HG03175 (cell line): Measurements from ENCODE around the gene UBN1.

Experiments used
- ATAC-seq: cut with Tn5 transposase; IDR thresholded peaks from one replicate; pipeline ENCODE4 v1.9.1; 2021; ENCODE audit warnings: mild to moderate bottlenecking, moderate library complexity; ENCODE audit not compliant: unreplicated experiment

Gene UBN1, protein sequence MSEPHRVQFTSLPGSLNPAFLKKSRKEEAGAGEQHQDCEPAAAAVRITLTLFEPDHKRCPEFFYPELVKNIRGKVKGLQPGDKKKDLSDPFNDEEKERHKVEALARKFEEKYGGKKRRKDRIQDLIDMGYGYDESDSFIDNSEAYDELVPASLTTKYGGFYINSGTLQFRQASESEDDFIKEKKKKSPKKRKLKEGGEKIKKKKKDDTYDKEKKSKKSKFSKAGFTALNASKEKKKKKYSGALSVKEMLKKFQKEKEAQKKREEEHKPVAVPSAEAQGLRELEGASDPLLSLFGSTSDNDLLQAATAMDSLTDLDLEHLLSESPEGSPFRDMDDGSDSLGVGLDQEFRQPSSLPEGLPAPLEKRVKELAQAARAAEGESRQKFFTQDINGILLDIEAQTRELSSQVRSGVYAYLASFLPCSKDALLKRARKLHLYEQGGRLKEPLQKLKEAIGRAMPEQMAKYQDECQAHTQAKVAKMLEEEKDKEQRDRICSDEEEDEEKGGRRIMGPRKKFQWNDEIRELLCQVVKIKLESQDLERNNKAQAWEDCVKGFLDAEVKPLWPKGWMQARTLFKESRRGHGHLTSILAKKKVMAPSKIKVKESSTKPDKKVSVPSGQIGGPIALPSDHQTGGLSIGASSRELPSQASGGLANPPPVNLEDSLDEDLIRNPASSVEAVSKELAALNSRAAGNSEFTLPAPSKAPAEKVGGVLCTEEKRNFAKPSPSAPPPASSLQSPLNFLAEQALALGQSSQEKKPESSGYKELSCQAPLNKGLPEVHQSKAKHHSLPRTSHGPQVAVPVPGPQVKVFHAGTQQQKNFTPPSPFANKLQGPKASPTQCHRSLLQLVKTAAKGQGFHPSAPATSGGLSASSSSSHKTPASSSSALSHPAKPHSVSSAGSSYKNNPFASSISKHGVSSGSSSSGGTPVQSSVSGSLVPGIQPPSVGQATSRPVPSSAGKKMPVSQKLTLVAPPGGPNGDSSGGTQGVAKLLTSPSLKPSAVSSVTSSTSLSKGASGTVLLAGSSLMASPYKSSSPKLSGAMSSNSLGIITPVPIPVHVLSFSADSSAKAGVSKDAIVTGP (N-terminal part only)

DNA sequence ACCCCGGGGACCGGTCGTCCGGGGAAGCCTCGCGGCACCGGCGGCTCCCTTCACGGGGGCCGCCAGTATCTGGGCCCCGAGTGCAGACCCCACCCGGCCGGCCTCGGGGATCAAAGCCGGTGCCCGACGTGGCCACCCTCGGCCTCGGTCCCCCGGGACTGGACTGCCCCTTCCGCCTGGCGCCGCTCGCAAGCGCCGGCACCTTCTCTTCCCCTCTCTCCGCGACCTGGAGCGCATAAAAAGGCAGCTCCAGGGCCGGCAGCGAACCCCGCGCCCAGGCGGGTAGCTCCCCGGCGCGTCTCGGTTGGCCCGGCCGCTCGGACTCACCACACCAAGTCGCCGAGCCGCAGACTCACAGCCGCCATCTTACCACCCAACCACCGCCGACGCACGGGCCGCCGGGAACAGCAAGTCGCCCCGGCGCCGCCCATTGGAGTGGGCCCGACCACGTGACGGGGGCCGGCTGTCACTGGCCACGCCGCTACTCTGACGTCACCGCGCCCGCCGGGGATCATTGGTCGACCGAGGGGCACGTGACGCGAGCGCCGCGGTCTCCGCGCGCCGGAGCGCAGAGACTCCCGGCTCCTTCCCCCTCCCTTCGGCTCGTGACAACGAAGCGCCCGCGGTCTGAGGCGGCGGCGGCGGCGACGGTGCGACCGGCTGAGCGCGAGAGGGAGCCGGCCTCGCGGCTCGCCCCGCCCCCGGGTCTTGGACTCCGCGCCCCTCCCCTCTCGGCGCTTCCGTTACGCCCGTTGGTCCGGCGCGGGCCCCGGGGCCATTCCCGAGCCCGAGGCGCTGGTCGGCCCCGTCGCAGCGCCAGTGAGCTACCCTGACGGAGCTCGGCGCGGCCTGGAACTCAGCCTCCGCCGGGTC is at the start of gene UBN1, which contains the start of gene GLYR1:
Gene UBN1, plus strand, starts transcription at position 581 of the 873 bp plus-strand sequence. CDS start 5,437 bp downstream, outside the sequence.
Gene GLYR1, minus strand, starts transcription at position 388 of the 873 bp plus-strand sequence. Its CDS starts 23 bp downstream, at position 365.
- peak; percentile 85 for ATAC-seq

DNA sequence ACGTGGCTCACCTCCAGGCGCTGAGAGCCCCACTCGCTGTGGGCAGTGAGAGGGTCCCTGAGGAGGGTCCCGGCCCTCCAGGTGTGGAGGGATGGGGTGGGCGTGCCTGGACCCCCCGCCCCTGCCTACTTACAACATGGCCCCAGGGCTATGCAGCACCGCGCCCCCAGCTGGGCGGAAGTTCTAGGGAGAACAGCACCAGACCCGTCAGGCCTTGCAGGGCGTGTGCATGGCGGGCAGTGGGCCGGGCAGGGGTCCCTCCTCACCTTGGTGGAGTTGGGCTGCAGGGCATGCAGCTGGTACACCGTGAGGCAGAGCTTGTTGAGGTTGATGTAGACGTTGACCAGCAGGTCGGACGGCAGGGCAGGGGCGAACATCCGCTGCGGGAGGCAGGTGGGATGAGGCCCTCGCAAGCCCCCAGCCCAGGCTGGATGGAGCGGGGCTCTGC is 49.5 kb upstream of the UBN1 start:
- ATAC-seq: no peak

DNA sequence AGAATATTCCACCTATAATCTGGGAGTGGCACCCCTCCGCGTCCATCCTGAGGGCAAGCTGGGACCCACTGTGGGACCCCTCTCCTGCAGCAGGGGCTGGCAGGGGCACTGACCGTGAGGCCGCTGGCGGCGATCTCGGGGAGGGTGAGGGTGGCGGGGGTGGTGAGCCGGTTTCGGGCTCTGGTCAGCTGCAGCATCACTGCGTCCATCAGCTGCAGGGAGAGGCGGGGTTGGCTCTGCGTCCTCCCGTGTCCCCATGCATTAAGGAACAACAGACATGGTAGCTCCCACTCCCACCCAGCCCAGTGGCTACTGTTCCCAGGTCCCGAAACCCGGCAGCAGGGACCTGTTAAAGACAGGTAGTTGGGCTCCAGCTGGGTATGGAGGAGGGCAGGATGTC is 48.8 kb upstream of the UBN1 start:
- ATAC-seq: no peak

DNA sequence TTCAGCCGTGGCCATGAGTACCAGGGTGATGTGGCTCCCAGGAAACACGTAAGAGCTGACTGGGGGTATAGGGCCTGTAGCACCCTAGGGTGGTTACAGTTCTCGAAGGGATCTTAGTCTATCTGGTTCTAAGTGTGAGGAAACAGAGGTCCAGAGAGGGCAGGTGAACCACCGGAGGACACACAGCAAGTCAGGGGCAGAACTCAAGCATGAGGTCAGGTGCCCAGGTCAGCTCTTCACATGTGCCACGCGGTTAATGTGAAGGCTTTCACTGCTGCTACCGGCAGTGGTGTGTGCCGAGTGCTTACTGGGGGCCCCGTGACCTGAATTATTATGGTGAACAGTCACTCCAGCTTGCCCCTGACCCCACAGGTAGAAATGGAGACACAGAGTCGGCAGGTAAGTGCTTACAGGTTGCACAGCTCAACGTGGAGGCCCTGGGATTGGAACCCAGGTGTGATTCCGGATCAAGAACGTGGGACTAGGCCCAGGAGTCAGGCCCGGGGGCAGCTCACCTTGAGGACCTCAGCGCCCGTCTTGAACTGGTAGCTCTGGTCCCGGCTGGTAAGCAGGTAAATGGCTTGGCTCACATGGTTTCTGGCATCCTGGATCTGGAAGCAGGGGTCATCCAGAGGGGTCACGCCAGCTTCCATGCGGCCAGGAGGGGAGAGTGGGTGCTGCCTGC is 48.0 kb upstream of the UBN1 start:
- ATAC-seq: no peak

DNA sequence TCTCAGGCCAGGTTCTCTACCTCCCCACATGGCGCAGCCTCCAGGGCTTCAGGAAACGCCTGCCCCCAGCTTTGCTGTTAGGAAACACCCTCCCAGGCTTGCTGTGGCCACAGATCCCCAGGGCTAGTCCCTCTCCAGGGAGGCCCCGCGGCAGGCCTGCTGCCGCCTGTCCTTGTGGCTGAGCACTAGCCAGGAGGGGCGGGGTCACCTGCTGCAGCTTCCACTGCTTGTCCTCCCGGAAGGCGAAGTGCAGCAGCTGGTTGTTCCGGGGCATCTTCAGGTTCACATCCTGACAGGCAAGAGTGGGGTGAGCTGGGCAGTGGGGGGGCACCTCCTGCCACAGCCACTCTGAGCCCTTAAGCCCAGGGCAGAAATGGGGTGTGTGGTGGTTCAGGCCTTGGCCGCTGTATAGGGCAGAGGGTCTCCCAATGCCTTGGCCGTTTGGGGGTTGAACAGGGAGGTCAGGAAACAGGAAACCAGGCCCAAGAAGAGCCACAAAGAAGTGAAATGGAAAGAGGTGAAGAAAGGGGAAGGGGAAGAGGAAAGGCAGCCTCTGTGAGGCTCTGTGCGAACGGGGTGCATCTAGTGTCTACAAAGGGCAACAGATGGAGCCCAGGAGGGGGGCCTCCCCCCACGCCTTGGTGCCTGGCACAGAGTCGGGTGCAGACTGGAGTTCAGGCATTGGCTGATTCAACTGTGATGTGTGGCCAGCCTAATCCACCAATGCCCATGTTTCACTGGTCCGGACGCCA is 46.8 kb upstream of the UBN1 start:
- no peak for ATAC-seq

DNA sequence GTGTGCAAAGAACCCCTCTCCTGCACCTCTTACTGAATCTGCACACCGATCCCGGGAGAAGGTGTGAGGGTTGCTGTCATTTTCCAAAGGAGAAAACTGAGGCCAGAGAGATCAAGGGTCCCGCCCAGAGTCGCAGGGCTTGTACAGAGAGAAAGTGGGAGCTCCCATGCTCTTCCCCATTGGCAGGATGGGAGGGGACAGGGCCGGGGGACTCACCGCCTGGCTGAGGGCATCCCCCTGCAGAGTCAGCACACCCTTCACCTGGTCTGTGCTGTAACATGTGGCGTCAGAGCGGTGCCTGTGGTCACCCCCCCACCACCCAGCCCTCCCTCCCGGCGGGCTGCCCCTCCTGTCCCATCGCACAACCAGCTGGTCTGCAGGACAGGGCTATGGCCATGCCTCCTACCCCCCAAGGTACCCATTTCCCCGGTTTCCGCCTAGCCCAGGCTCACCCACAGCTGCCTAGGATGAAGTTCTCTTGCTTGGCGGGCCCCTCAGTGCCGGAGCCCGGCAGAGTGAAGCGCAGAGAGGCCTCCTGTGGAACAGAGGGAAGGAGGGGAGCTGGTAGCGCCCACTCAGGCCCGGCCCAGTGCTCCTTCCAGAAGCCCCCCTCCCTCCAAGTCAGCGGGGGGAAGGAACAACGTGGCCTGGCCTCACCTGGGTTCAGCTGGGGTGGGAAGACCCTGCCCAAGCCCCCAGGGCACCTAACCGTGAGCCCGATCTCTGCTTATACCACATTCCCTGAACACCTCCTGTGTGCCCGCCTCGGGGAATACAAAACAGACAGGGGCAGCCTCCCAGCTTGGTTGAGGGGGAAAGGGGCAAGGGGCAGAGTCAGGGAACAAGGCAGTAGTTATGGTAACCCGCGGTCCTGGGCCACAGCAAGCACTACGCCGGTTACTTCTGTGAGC is 46.0 kb upstream of the UBN1 start:
- ATAC-seq: no peak

DNA sequence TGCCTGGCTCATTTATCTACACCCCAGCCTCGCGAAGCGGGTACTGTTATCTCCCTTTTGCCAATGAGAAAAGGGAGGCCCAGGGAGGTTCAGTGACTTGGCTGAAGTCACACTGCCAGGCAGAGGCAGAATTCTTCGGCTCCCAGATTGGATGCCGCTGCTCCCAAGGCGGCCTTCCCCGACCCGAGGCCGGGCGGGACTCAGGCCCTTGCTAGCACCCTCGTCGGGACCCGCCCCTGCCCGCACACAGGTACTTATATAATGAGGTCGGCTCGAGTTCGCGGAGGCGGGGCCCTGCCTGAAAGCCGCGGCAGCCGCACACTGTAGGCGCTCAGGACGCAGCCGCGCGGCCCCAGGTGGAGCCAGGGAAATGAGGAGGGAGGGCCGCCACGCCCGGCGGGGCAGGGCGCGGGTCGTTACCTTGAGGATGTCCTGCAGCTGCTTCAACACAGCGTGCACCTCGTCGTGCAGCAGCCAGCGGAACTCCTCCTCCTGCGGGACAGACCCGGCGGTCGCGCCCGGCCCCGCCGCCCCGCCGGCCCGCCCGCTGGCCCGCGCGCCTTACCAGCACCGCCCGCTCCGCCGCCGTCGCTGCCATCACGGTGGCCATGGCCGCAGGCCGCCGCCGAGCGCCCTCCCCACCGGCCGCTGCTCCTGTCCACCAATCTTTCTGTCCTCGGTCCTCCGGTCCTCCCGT is 45.2 kb upstream of the UBN1 start, which contains the start of gene ROGDI:
Gene ROGDI, minus strand, starts transcription at position 672 of the 697 bp plus-strand sequence. Its CDS starts 62 bp downstream, at position 610.
- peak; percentile 45 for ATAC-seq

DNA sequence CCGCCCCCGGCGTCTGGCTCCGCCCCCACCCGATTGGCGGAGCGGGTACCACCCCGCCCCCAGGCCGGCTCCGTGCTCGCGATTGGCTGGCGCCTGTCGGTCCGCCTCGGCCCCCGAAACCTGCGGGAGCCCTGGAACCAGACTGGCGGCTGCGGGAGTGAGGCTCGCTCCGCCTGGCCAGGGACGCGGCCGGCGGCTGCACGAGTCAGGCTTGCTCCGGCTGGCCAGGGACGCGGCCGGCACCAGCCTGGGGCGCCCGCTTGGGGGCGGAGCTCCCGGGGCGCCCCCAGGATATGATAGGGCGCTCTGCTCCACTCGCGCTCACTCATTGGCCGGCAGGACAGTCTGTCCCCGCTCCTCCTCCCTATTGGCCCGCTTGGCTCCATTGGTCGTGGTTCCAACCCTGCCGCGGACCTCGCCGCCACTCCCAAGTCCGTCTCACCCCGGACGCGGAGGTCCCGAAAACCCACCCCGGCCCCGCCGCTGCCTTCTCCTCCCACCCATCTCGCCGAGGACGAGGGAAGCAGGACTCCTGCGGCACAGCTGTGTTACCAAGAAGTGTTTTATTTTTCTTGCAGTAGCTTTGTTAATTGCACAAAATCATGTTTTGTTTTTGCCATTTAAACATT is 44.5 kb upstream of the UBN1 start:
- ATAC-seq: peak; percentile 96

DNA sequence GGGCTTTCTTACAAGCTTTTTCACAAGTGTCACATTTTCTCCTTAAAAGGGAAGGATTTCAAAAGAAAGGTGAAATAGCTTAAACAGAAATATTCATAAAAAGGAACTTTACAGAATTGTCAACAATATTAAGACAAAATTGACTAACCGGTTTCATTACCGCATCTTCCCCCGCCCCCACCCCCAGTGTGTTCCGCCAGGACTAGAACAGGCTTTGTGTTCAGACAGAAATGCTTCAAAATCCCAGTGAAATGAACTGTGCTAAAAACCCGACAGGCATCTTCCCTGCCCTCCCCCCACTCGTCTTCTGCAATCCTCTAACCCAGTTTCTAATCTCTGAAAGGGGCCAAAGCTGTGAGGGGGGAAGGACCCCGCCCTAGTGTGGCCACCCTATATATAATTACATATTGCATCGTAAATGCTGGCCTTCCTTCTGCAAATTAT is 43.9 kb upstream of the UBN1 start:
- ATAC-seq: no peak

DNA sequence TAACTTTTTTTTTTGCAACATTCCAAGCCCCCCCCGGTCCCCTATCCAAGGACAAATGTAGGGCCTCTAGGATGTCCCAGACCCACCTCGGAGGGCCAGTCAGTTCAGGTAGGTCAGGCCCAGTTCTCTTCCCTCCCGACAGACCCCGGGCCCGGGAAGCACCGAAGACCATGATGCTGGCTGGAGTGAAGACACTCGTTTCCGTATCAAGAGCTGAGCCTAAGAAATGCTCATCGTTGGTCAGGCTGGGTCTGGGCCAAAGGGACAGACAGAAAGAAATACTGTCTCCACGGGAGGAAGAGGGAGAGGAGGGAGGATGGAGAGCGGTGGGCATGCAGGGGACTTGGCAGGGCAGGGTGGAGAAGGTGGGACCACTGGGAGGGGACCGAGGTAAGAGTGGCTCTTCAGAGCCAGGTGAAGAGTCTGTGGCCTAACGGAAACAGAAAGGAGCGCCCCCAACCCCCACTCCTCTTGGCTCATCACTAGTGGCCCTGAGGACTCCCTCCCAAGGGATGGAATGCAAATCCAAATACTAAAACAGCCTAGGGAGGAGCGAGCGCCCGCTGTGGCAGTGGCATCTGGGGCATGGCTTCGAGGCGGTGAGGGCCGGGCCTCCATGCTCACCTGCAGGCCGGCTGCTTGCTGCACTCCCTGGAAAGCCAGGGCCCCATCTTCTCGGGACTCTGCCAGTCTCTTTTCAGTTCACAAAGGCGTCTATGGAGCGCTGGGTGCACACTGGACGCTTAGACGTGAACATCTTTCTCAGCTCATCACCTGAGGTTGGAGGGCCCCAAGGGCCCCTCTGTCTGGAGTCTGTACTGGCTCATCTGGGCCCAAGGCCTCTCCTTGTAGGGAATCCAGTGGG is 43.2 kb upstream of the UBN1 start:
- no peak for ATAC-seq

DNA sequence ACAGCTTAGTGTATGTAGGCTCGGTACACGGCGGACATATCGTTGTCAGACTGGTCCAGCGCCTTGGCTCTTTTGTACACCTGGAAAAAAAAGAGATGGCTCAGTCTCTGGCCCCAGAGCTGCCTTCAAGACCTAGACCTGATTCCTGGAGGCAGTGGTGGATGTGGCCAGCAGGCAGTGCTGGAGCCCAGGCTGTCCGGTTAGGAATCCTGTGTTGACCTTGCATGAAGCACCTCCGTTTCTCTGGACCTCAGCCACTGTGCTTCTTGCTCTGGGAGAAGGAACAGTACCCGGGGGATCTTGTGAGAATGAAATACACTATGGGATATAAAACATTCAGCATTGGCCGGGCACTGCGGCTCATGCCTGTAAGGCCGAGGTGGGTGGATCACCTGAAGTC is 42.0 kb upstream of the UBN1 start:
- no peak for ATAC-seq

DNA sequence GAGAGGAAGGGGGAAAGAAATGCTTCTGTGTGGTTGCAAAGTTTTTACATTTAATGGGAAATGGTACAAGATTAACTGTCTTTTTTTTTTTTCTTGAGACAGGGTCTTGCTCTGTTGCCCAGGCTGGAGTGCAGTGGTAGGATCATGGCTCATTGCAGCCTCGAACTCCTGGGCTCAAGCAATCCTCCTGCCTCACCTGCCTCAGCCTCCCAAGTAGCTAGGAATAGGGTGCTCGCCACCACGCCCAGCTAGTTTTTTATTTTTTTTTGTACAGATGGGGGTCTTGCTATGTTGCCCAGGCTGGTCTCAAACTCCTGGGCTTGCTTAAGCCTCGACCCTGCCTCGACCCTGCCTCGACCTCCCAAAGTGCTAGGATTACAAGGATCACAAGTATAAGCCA is 41.0 kb upstream of the UBN1 start:
- ATAC-seq: no peak

DNA sequence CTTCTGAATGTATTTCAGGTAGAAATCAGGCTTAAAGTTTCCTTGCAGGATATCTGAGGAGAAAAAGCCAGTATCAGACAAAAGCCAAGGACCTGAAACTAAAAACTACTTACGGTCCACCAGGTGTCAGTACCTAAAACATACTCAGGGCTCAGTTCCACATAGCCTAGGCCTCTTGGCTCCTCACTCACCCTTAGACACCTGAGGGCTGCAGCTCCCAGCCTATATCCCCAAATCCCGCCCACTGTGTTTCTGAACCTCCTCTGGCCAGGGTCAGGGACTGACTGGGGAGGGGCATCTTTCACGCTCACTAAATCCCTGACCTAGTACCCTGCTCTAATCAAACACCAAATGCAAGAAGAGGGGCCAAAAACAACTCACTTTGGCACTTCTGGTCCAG is 36.0 kb upstream of the UBN1 start:
- ATAC-seq: no peak

DNA sequence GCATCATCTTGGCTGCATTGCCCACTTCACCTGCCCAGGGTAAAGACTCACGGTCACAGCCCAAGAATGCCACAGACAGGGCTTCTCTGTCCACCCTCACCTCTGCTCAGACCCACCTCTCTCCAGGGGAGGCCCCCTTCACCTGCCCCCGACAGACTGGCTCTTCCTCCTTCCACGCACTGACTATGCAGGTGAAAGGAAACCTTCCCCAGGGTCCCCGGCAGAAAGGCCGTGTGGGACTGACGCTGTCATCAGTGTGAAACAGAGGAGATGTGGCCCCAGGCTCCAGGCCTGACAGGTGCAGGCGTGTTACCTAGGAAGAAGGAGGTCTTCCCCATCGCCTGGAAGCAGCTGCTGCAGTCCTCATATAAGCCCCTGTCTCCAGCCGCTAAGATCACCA is 35.5 kb upstream of the UBN1 start:
- no peak for ATAC-seq

DNA sequence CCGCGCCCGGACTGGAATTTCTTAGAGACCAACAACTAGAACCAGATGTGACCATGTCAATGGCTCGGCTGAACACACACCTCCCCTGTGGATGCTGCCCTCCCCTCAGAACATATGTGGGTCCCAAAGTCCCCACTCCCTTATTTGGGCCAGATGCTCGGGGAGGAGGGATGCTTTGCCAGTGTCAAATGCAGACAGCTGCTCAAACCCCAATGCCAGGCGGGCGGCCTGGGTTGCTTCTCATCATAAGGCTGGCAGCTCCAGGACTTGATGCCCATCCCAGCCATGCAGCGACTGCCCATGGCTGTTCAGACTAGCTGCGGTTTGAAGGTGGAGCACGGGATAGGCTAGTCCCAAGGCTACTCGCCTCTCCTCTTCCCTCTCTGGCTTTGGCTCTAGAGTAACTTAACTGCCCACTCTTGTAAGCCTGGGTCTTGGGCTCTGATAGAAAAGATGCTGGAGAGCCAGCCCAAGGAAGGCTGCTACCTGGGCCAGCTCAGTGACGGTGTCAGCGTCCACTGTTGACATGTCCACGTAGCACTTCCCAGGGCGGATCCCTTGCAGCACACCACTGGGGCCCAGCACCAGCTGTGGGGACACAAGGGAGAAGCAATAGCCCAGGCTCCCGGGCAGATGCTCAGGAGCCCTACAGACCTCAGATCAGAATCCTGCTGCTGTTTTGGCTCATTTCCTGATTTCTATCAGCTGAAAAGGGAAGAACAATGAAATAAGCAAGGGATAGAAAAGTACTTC is 33.9 kb upstream of the UBN1 start:
- no peak for ATAC-seq
